H9 (cell line): Measurements from ENCODE around the gene EFTUD2. TPM values are rescaled to one million over a fixed set of nuclear protein-coding genes. Genes with fewer than 3 reads are reported as not detected.

Source experiments
- DNase-seq: peaks from one replicate; pipeline ENCODE4 v3.0.0-alpha.2; 2017
- H2AFZ ChIP-seq: one replicate; pipeline ENCODE4 v1.6.1; 2013; ENCODE audit warnings: mild to moderate bottlenecking, low read length, control low read depth, moderate library complexity
- H2AK5ac ChIP-seq: 2 replicates; pipeline ENCODE4 v1.6.1; 2013; ENCODE audit warnings: low read length, control low read depth, mixed read lengths; ENCODE audit not compliant: insufficient read length
- H2BK120ac ChIP-seq: one replicate; pipeline ENCODE4 v1.6.1; 2013; ENCODE audit warnings: low read depth, mild to moderate bottlenecking, low read length, control low read depth, inconsistent platforms; ENCODE audit not compliant: poor library complexity, severe bottlenecking
- H2BK12ac ChIP-seq: 2 replicates; pipeline ENCODE4 v1.6.1; 2013; ENCODE audit warnings: low read length, control low read depth, mixed read lengths, low read depth; ENCODE audit not compliant: insufficient read length
- H2BK15ac ChIP-seq: 2 replicates; pipeline ENCODE4 v1.6.1; 2013; ENCODE audit warnings: low read depth, low read length, control low read depth
- H2BK20ac ChIP-seq: one replicate; pipeline ENCODE4 v1.6.1; 2013; ENCODE audit warnings: low read depth, mild to moderate bottlenecking, low read length, control low read depth, inconsistent platforms; ENCODE audit not compliant: poor library complexity, severe bottlenecking
- H2BK5ac ChIP-seq: 2 replicates; pipeline ENCODE4 v1.6.1; 2013; ENCODE audit warnings: low read length, control low read depth, mixed read lengths; ENCODE audit not compliant: insufficient read length
- H3K14ac ChIP-seq: 2 replicates; pipeline ENCODE4 v1.6.1; 2013; ENCODE audit warnings: low read length, control low read depth; ENCODE audit not compliant: insufficient read depth
- H3K18ac ChIP-seq: 2 replicates; pipeline ENCODE4 v1.6.1; 2013; ENCODE audit warnings: low read depth, mild to moderate bottlenecking, mixed read lengths, low read length, control low read depth; ENCODE audit not compliant: insufficient read length
- H3K23ac ChIP-seq: 2 replicates; pipeline ENCODE4 v1.6.1; 2013; ENCODE audit warnings: low read length, control low read depth, mixed read lengths, low read depth; ENCODE audit not compliant: insufficient read length
- H3K23me2 ChIP-seq: 2 replicates; pipeline ENCODE4 v1.6.1; 2013; ENCODE audit warnings: low read depth, mild to moderate bottlenecking, mixed read lengths, low read length, control low read depth; ENCODE audit not compliant: insufficient read length, poor library complexity, severe bottlenecking
- H3K27ac ChIP-seq: 2 replicates; pipeline ENCODE4 v1.5.1; 2013; ENCODE audit warnings: low read length, control low read depth, mixed read lengths, low read depth; ENCODE audit not compliant: insufficient read length
- H3K27me3 ChIP-seq: 2 replicates; pipeline ENCODE4 v1.6.1; 2013; ENCODE audit warnings: low read length, control low read depth, inconsistent platforms; ENCODE audit not compliant: insufficient read depth
- H3K4ac ChIP-seq: 2 replicates; pipeline ENCODE4 v1.6.1; 2013; ENCODE audit warnings: low read depth, mild to moderate bottlenecking, control low read depth, inconsistent platforms, low read length, moderate library complexity
- H3K4me1 ChIP-seq: 2 replicates; pipeline ENCODE4 v1.6.1; 2013; ENCODE audit warnings: low read length, control low read depth, inconsistent platforms; ENCODE audit not compliant: insufficient read depth
- H3K4me2 ChIP-seq: 2 replicates; pipeline ENCODE4 v1.6.1; 2013; ENCODE audit warnings: low read length, control low read depth, mixed read lengths; ENCODE audit not compliant: insufficient read length, insufficient read depth
- H3K56ac ChIP-seq: 2 replicates; pipeline ENCODE4 v1.6.1; 2013; ENCODE audit warnings: low read depth, mild to moderate bottlenecking, mixed read lengths, low read length, control low read depth; ENCODE audit not compliant: insufficient read length
- H3K79me1 ChIP-seq: 2 replicates; pipeline ENCODE4 v1.6.1; 2013; ENCODE audit warnings: low read depth, mild to moderate bottlenecking, moderate library complexity, low read length, control low read depth, inconsistent platforms; ENCODE audit not compliant: insufficient read depth, poor library complexity, severe bottlenecking
- H3K79me2 ChIP-seq: 2 replicates; pipeline ENCODE4 v1.6.1; 2013; ENCODE audit warnings: low read length, control low read depth, inconsistent platforms; ENCODE audit not compliant: insufficient read depth
- H3K9ac ChIP-seq: 2 replicates; pipeline ENCODE4 v1.6.1; 2013; ENCODE audit warnings: low read length, control low read depth, mixed read lengths; ENCODE audit not compliant: insufficient read length; ENCODE audit errors: extremely low read depth
- H3K9me3 ChIP-seq: one replicate; pipeline ENCODE4 v1.6.1; 2013; ENCODE audit warnings: low read depth, low read length, inconsistent platforms; ENCODE audit not compliant: control insufficient read depth
- H3T11ph ChIP-seq: one replicate; pipeline ENCODE4 v1.6.1; 2013; ENCODE audit warnings: mild to moderate bottlenecking, low read length, control low read depth, inconsistent platforms
- H4K20me1 ChIP-seq: one replicate; pipeline ENCODE4 v1.6.1; 2013; ENCODE audit not compliant: control insufficient read depth, insufficient read length, insufficient read depth
- H4K5ac ChIP-seq: 2 replicates; pipeline ENCODE4 v1.6.1; 2013; ENCODE audit warnings: low read depth, mild to moderate bottlenecking, mixed read lengths, low read length, control low read depth; ENCODE audit not compliant: insufficient read length
- H4K8ac ChIP-seq: replicated peaks from 2 replicates; pipeline ENCODE4 v1.6.1; 2013; ENCODE audit warnings: low read length, control low read depth, mixed read lengths, low read depth; ENCODE audit not compliant: insufficient read length
- H4K91ac ChIP-seq: 2 replicates; pipeline ENCODE4 v1.6.1; 2013; ENCODE audit warnings: low read depth, mild to moderate bottlenecking, moderate library complexity, mixed read lengths, low read length, control low read depth; ENCODE audit not compliant: insufficient read length
- H3K27ac Mint-ChIP-seq, 3 experiments: 2 replicates in 2 of 3; 3 replicates in 1 of 3; pipeline ENCODE4 v1.8.0; 2020 to 2021; ENCODE audit warnings: mixed read lengths in 3 of 3, mild to moderate bottlenecking in 1 of 3, moderate library complexity in 1 of 3
- H3K27me3 Mint-ChIP-seq: 2 replicates; pipeline ENCODE4 v1.8.0; 2021; ENCODE audit warnings: low read depth, mild to moderate bottlenecking, moderate library complexity, mixed read lengths
- H3K36me3 Mint-ChIP-seq, 3 experiments: 2 replicates in 2 of 3; 3 replicates in 1 of 3; pipeline ENCODE4 v1.8.0; 2020 to 2021; ENCODE audit warnings: low read depth in 3 of 3, mixed read lengths in 3 of 3; ENCODE audit not compliant: insufficient read depth in 1 of 3
- H3K4me1 Mint-ChIP-seq, 2 experiments: 2 replicates each; pipeline ENCODE4 v1.8.0; 2020; ENCODE audit warnings: mixed read lengths in 2 of 2
- H3K4me3 Mint-ChIP-seq, 2 experiments: 2 replicates in 1 of 2; 3 replicates in 1 of 2; pipeline ENCODE4 v1.8.0; 2020 to 2021; ENCODE audit warnings: mild to moderate bottlenecking in 2 of 2, mixed read lengths in 2 of 2, moderate library complexity in 1 of 2
- H3K9me3 Mint-ChIP-seq, 2 experiments: 2 replicates in 1 of 2; 3 replicates in 1 of 2; pipeline ENCODE4 v1.8.0; 2020; ENCODE audit warnings: mild to moderate bottlenecking in 2 of 2, mixed read lengths in 2 of 2, moderate library complexity in 1 of 2
- WGBS: extraction: QIAGEN DNeasy Blood & Tissue Kit; methylation state at CpG from one replicate; pipeline ENCODE4 v1.1.7; 2013; ENCODE audit warnings: missing lambda C conversion rate, low lambda C conversion rate, mixed read lengths; ENCODE audit not compliant: insufficient read length; ENCODE audit errors: extremely low coverage; 5-methylcytosine and 5-hydroxymethylcytosine counted together
- total RNA-seq: library from RNA; stranded (reverse); gene quantifications from 2 replicates; pipeline ENCODE4 v1.2.1, GENCODE V29; 2021
- TF ChIP-seq, protein P1 (sequence below): fragments of 200-600 bp; sonication (generic); conservative IDR thresholded peaks from 3 replicates; pipeline ENCODE4 v1.8.0; 2021; ENCODE audit warnings: antibody characterized with exemption, mild to moderate bottlenecking

The EFTUD2 gene
- total RNA-seq, 1 experiment from 2014 or later: 150 TPM

DNA sequence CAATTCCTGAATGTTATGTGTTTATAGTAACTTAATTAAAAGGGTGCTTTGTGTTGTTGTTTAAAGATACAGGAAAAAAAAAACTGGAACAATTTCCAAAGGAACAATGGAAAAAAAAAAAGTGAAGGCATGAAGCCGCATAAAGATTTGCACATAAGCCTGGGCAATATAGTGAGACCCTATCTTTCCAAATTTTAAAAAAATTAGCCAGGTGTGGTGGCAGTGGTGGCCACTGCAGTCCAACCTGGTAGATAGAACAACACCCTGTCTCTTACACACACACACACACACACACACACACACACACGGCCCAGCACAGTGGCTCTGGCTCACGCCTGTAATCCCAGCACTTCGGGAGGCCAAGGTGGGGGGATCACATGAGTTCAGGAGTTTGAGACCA is 91.1 kb downstream of the EFTUD2 start:
- peaks cover 3% of the 10 kb centered on the region for H3K79me1 ChIP-seq
- H3K56ac ChIP-seq: no peak overlapping the region
- no peak overlapping the region for H3K4me2 ChIP-seq
- H2BK120ac ChIP-seq: no peak overlapping the region
- no peak overlapping the region for H4K8ac ChIP-seq
- Mint-ChIP-seq H3K9me3 (no peaks in the 10 kb centered on the region), H3K4me1 (peaks cover 3 to 7% of the 10 kb centered on the region in 2 experiments; a peak in 3 of 4 replicates), H3K27ac (peak overlapping the region in 2 of 3 experiments; percentile 27 to 71; a peak in 1 of 7 replicates), H3K27me3 (no peaks in the 10 kb centered on the region), H3K36me3 (peaks cover 30 to 60% (median 47%) of the 10 kb centered on the region in 3 experiments), H3K4me3 (no peak overlapping the region)
- no peak overlapping the region for H2BK12ac ChIP-seq
- H3K14ac ChIP-seq: no peak overlapping the region
- H3K27ac ChIP-seq: no peak overlapping the region
- DNase-seq: no peak
- H3T11ph ChIP-seq: no peak overlapping the region
- no peaks in the 10 kb centered on the region for H3K23me2 ChIP-seq
- no peak overlapping the region for H3K9ac ChIP-seq
- H3K4ac ChIP-seq: no peak overlapping the region
- H3K4me1 ChIP-seq: no peaks in the 10 kb centered on the region
- no peak overlapping the region for H2AK5ac ChIP-seq
- no peak overlapping the region for H4K91ac ChIP-seq
- H4K5ac ChIP-seq: no peak overlapping the region
- H3K9me3 ChIP-seq: no peaks in the 10 kb centered on the region
- no peaks in the 10 kb centered on the region for H3K27me3 ChIP-seq
- TF ChIP-seq, protein P1, sequence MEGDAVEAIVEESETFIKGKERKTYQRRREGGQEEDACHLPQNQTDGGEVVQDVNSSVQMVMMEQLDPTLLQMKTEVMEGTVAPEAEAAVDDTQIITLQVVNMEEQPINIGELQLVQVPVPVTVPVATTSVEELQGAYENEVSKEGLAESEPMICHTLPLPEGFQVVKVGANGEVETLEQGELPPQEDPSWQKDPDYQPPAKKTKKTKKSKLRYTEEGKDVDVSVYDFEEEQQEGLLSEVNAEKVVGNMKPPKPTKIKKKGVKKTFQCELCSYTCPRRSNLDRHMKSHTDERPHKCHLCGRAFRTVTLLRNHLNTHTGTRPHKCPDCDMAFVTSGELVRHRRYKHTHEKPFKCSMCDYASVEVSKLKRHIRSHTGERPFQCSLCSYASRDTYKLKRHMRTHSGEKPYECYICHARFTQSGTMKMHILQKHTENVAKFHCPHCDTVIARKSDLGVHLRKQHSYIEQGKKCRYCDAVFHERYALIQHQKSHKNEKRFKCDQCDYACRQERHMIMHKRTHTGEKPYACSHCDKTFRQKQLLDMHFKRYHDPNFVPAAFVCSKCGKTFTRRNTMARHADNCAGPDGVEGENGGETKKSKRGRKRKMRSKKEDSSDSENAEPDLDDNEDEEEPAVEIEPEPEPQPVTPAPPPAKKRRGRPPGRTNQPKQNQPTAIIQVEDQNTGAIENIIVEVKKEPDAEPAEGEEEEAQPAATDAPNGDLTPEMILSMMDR: no peak
- WGBS: no CpG with 5 or more reads among the region's 4 CpGs
- H4K20me1 ChIP-seq: no peaks in the 10 kb centered on the region
- no peak overlapping the region for H3K18ac ChIP-seq
- no peak overlapping the region for H2BK5ac ChIP-seq
- no peak overlapping the region for H2BK15ac ChIP-seq
- no peak overlapping the region for H2AFZ ChIP-seq
- no peak overlapping the region for H2BK20ac ChIP-seq
- H3K79me2 ChIP-seq: peaks cover 20% of the 10 kb centered on the region; the same call in 1 of the 2 replicates
- H3K23ac ChIP-seq: no peak overlapping the region
